Measurements from ENCODE around the gene NPR2. TPM values are rescaled to one million over a fixed set of nuclear protein-coding genes. Genes with fewer than 3 reads are reported as not detected.

The NPR2 gene
- total RNA-seq, 1 experiment from 2014 or later, result 40.5 TPM

GRCh38 chr9:35854091-35854762 lies 62.8 kb downstream of the NPR2 start:
- CTCF ChIA-PET, result interaction anchor here (0.6 kb wide), 1 partner anchor 22 kb away, joined by 4 read pairs; no protein-coding TSS in a partner anchor

DNA sequence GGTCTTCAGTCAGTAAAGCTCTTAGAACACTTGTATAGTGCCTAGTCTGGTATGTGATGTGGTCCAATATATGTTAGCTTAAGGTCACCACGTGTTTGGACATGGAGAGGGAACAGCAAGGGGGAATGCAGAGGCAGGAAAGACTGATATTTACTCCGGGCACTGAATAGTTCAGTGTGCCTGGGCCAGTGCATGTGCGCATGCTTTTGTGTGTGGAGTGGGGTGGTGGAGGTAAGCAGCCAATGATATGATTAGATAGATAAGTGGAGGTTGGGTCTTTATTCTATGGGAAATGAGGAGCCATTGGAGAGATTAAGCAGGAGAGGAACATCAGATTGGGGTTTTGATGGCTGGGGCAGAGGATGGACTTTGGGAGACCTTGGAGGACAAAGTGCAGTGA lies 64.8 kb downstream of the NPR2 start:
- POLR2A ChIA-PET, result no interaction called here
- Mint-ChIP-seq H3K27ac (ENCODE audit: unreplicated experiment) (no peak overlapping the region), H3K4me1 (ENCODE audit: low read depth, unreplicated experiment) (no peaks in the 10 kb centered on the region), H3K36me3 (ENCODE audit: insufficient read depth, unreplicated experiment) (no peaks in the 10 kb centered on the region), H3K4me3 (ENCODE audit: unreplicated experiment) (no peak overlapping the region), H3K27me3 (ENCODE audit: insufficient read depth, unreplicated experiment) (peaks cover 12% of the 10 kb centered on the region), H3K9me3 (ENCODE audit: unreplicated experiment) (no peaks in the 10 kb centered on the region)
- Histone ChIP-seq H3K9me3 (no peaks in the 10 kb centered on the region), H3K27me3 (replicated peaks; ENCODE audit: control insufficient read depth, insufficient read depth, low read length) (no peaks in the 10 kb centered on the region; the same call in 1 of the 2 replicates), H3K4me3 (ENCODE audit: low read depth, low read length) (no peak overlapping the region), H3K4me1 (no peaks in the 10 kb centered on the region), H3K36me3 (ENCODE audit: control insufficient read depth, insufficient read depth, low read length) (no peaks in the 10 kb centered on the region)
- no TSS peak for BruUV-seq (replicated peaks)
- intact Hi-C loops (cut with micrococcal nuclease; ENCODE audit: unreplicated experiment), result no loop called here
- CTCF ChIA-PET, result interaction anchor here (0.6 to 1.9 kb wide), 2 partner anchors 66 to 68 kb away, joined by 3 to 7 read pairs; no protein-coding TSS in a partner anchor
- DNase-seq, result no peak
- TF ChIP-seq, protein P1, sequence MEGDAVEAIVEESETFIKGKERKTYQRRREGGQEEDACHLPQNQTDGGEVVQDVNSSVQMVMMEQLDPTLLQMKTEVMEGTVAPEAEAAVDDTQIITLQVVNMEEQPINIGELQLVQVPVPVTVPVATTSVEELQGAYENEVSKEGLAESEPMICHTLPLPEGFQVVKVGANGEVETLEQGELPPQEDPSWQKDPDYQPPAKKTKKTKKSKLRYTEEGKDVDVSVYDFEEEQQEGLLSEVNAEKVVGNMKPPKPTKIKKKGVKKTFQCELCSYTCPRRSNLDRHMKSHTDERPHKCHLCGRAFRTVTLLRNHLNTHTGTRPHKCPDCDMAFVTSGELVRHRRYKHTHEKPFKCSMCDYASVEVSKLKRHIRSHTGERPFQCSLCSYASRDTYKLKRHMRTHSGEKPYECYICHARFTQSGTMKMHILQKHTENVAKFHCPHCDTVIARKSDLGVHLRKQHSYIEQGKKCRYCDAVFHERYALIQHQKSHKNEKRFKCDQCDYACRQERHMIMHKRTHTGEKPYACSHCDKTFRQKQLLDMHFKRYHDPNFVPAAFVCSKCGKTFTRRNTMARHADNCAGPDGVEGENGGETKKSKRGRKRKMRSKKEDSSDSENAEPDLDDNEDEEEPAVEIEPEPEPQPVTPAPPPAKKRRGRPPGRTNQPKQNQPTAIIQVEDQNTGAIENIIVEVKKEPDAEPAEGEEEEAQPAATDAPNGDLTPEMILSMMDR (IDR thresholded peaks at IDR 0.05; ENCODE audit: insufficient read depth in 1 of 2, low read depth in 1 of 2, low read length in 1 of 2, severe bottlenecking in 1 of 2, unreplicated experiment in 1 of 2), result no peak

More at GRCh38 chr9:35854091-35854762, 62.8 kb downstream of the NPR2 start:
- Mint-ChIP-seq H3K4me3 (ENCODE audit: unreplicated experiment) (no peak overlapping the region), H3K4me1 (ENCODE audit: low read depth, unreplicated experiment) (no peaks in the 10 kb centered on the region), H3K27ac (ENCODE audit: unreplicated experiment) (no peak overlapping the region), H3K36me3 (ENCODE audit: insufficient read depth, unreplicated experiment) (no peaks in the 10 kb centered on the region), H3K9me3 (ENCODE audit: unreplicated experiment) (no peaks in the 10 kb centered on the region), H3K27me3 (ENCODE audit: insufficient read depth, unreplicated experiment) (peaks cover 11% of the 10 kb centered on the region)
- intact Hi-C loops (cut with micrococcal nuclease; ENCODE audit: unreplicated experiment), result no loop called here
- Histone ChIP-seq H3K27me3 (replicated peaks; ENCODE audit: control insufficient read depth, insufficient read depth, low read length) (no peaks in the 10 kb centered on the region; the same call in 1 of the 2 replicates), H3K9me3 (no peaks in the 10 kb centered on the region), H3K4me1 (no peaks in the 10 kb centered on the region), H3K4me3 (ENCODE audit: low read depth, low read length) (no peak overlapping the region), H3K36me3 (ENCODE audit: control insufficient read depth, insufficient read depth, low read length) (no peaks in the 10 kb centered on the region)
- TF ChIP-seq, protein P1 (IDR thresholded peaks at IDR 0.05; ENCODE audit: insufficient read depth in 1 of 2, low read depth in 1 of 2, low read length in 1 of 2, severe bottlenecking in 1 of 2, unreplicated experiment in 1 of 2), result no peak
- no TSS peak for BruUV-seq (replicated peaks)
- no peak for DNase-seq
- POLR2A ChIA-PET, result no interaction called here

DNA sequence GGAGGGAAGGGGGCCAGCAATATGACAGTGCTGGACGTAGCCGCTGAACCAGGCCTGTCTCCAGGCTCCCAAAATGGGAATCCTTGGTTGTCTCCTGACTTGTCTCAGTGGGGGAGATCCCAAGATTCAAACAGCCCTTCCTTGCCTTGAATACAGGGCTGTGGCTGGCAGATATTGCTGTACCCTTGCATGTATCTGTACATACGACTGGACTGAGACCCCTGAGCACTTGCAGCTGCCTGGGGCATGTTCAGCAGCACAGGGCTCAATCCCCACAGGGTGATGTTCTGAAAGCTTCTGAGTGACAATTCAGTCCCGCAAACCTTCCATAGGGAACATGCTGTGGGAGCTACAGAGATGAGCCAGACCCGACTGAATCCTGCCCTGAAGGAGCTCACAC lies 65.5 kb downstream of the NPR2 start:
- DNase-seq, result no peak
- POLR2A ChIA-PET, result no interaction called here

More for the DNA sequence above, 65.5 kb downstream of the NPR2 start:
- H3K4me1 Mint-ChIP-seq (ENCODE audit: low read depth, unreplicated experiment), result no peaks in the 10 kb centered on the region
- H3K4me3 ChIP-seq (ENCODE audit: low read depth, low read length), result no peak overlapping the region
- no peak overlapping the region for H3K4me3 Mint-ChIP-seq (ENCODE audit: unreplicated experiment)
- CTCF ChIA-PET, result interaction anchor here (1.9 kb wide), 1 partner anchor 67 kb away, joined by 7 read pairs; no protein-coding TSS in a partner anchor
- no peaks in the 10 kb centered on the region; the same call in 1 of the 2 replicates for H3K27me3 ChIP-seq (replicated peaks; ENCODE audit: control insufficient read depth, insufficient read depth, low read length)
- BruUV-seq (replicated peaks), result no TSS peak
- no peaks in the 10 kb centered on the region for H3K36me3 Mint-ChIP-seq (ENCODE audit: insufficient read depth, unreplicated experiment)
- no peaks in the 10 kb centered on the region for H3K4me1 ChIP-seq
- no peaks in the 10 kb centered on the region for H3K9me3 Mint-ChIP-seq (ENCODE audit: unreplicated experiment)
- H3K9me3 ChIP-seq, result no peaks in the 10 kb centered on the region
- no peak overlapping the region for H3K27ac Mint-ChIP-seq (ENCODE audit: unreplicated experiment)
- TF ChIP-seq, protein P1 (IDR thresholded peaks at IDR 0.05; ENCODE audit: insufficient read depth in 1 of 2, low read depth in 1 of 2, low read length in 1 of 2, severe bottlenecking in 1 of 2, unreplicated experiment in 1 of 2), result no peak
- intact Hi-C loops (cut with micrococcal nuclease; ENCODE audit: unreplicated experiment), result no loop called here
- peaks cover 14% of the 10 kb centered on the region for H3K27me3 Mint-ChIP-seq (ENCODE audit: insufficient read depth, unreplicated experiment)
- H3K36me3 ChIP-seq (ENCODE audit: control insufficient read depth, insufficient read depth, low read length), result no peaks in the 10 kb centered on the region

Measured in Caco-2 (cell line).